ENCODE measurements around the gene TREM1. TPM values are rescaled to one million over a fixed set of nuclear protein-coding genes. Genes with fewer than 3 reads are reported as not detected.

TREM1 gene
- polyA plus RNA-seq, 1 experiment = not detected

DNA sequence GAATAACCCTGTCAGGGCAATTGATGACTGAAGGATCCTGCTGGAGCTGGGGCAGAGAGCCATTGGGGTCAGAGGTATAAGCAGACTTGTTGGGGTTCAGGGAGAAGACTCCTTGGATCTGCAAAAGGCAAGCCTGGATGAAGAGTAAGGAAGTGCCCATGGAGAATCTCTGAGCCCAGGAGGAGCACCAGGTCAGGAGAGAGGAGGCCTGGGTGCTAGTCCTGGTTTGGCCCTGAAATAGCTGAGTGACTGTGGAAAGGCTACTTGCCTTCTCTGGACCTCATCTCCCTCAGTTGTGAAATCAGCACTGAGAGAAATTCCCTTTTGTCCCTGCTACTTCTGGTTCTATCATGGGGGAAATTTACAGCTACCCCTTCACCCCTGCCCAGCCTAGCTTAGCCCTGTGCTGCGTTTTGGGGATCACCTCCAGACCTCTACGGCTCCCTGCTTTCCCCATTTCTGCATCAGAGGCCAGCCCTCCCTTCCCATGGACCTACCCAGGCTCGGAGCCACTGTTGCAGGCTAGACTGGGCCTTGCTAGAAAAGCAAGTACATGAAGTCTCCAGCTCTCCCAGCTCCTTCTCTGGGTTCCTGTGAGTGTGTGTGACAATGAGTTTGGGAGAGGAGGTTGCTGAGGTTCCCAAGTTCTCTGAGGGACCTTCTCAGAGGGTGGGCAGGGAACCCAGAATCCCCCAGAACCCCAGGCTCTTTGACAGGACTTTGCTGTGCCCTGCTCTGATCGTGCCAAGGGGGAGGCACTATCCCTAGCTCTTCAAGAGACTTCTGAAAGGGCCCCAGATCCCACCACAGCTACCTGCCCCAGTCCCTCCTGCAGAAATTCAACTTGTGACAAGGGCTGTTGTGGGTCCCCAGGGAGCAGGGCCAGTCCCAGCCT, 46.6 kb upstream of the TREM1 start:
- Histone ChIP-seq H3K27ac (ENCODE audit: low read depth, low read length) (no peak overlapping the region), H3K4me3 (ENCODE audit: low read depth, low read length) (no peak overlapping the region), H3K27me3 (ENCODE audit: control insufficient read depth, insufficient read depth, low read length) (peaks cover 60% of the 10 kb centered on the region), H3K9me3 (ENCODE audit: control insufficient read depth, insufficient read depth, low read length) (no peaks in the 10 kb centered on the region)
- TF ChIP-seq, protein P1, sequence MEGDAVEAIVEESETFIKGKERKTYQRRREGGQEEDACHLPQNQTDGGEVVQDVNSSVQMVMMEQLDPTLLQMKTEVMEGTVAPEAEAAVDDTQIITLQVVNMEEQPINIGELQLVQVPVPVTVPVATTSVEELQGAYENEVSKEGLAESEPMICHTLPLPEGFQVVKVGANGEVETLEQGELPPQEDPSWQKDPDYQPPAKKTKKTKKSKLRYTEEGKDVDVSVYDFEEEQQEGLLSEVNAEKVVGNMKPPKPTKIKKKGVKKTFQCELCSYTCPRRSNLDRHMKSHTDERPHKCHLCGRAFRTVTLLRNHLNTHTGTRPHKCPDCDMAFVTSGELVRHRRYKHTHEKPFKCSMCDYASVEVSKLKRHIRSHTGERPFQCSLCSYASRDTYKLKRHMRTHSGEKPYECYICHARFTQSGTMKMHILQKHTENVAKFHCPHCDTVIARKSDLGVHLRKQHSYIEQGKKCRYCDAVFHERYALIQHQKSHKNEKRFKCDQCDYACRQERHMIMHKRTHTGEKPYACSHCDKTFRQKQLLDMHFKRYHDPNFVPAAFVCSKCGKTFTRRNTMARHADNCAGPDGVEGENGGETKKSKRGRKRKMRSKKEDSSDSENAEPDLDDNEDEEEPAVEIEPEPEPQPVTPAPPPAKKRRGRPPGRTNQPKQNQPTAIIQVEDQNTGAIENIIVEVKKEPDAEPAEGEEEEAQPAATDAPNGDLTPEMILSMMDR (IDR thresholded peaks at IDR 0.05; ENCODE audit: low read depth, low read length) = no peak
- ChIA-PET CTCF (interaction anchor here (0.7 to 2.7 kb wide), 3 partner anchors 12 to 41 kb away, joined by 3 to 14 read pairs (median 8); no protein-coding TSS in a partner anchor), POLR2A (interaction anchor here (0.5 kb wide), 1 partner anchor 412 kb away, joined by 4 read pairs; no protein-coding TSS in a partner anchor)
- DNase-seq (ENCODE audit: low read depth, low spot score) = no peak

DNA sequence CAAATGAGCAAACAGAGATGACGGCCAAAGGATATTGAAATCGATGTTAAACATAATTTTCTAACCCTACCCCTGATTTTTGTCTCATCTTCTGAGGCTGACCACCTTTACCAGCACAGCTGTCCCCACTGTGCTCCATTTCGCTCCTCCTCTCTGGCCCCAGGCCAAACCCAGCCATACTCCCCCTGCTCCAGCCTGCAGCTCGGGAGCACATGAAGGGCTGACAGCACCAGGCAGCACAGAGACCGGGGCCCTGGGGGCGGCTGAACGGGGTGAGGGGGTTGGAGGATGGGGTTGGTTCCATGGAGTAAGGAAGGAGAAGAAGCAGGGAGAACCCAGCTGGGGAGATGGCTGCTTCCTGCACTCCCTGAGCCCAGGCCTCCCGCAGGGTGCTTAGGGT, 45.8 kb upstream of the TREM1 start:
- TF ChIP-seq, protein P1 (IDR thresholded peaks at IDR 0.05; ENCODE audit: low read depth, low read length) = no peak
- ChIA-PET CTCF (interaction anchor here (1.1 to 2.6 kb wide), 2 partner anchors 12 to 14 kb away, joined by 3 to 13 read pairs; no protein-coding TSS in a partner anchor), POLR2A (no interaction called here)
- no peak overlapping the region for H3K27ac ChIP-seq (ENCODE audit: low read depth, low read length)
- H3K4me3 ChIP-seq (ENCODE audit: low read depth, low read length) = no peak overlapping the region
- H3K27me3 ChIP-seq (ENCODE audit: control insufficient read depth, insufficient read depth, low read length) = peaks cover 64% of the 10 kb centered on the region
- H3K9me3 ChIP-seq (ENCODE audit: control insufficient read depth, insufficient read depth, low read length) = no peaks in the 10 kb centered on the region
- no peak for DNase-seq (ENCODE audit: low read depth, low spot score)

DNA sequence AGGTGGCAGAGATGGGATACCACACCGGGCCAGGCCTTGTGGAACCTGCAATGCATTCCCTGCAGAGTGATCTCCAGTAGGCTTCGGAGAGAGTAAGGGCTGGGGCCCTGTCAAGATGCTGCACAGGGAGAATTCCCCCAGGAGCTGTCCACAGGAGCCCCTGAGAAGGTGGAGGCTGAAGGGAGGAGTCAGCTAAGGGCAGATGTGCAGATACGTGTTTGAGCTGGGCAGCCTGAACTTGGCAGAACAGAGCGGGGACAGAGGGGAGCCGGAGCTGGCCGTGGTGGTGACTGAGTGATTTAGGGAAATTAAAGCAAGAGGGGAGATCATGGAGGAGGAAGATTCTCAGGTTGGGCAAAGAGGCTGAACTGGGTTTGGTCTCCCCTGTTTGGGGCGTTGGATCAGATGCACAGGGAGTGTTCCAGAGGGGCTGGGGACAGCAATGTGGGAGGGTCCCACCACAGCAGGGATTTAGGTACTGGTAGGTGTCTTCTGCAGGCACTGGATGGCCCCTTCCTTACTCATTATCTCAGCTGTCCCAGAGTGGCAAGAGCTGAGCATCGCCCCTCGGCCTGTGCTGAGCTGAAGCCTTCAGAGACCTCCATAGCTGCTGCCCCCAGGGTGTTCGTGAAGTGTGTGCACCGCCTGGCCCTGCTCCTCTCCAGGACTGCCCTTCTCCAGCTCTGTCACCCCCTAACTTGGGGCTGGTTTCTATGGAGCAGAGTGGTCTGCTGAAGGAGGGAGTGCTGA, 45.1 kb upstream of the TREM1 start:
- Histone ChIP-seq H3K9me3 (ENCODE audit: control insufficient read depth, insufficient read depth, low read length) (no peaks in the 10 kb centered on the region), H3K27ac (ENCODE audit: low read depth, low read length) (no peak overlapping the region), H3K4me3 (ENCODE audit: low read depth, low read length) (no peak overlapping the region), H3K27me3 (ENCODE audit: control insufficient read depth, insufficient read depth, low read length) (peaks cover 64% of the 10 kb centered on the region)
- no peak for DNase-seq (ENCODE audit: low read depth, low spot score)
- POLR2A ChIA-PET = no interaction called here
- CTCF ChIA-PET = interaction anchor here (2.6 kb wide), 1 partner anchor 12 kb away, joined by 13 read pairs; no protein-coding TSS in a partner anchor
- TF ChIP-seq, protein P1 (IDR thresholded peaks at IDR 0.05; ENCODE audit: low read depth, low read length) = no peak

DNA sequence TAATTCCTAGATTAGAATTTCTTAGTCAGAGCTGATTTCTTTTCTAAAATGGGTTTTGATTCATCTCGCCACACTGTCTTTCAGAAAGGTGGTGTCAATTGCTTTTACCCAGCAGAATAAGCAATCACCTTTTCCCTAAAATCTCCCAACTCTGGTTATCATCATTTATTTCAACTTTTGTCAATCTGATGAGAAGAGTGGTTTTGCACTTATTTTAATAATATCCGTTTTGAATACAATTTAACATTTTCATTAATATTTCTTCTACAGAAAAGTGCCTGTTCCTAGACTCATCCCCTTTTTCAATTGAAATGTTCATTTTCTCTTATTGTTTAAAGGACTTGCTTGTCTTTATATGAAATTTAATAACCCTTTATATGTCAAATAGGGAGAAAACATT, 40.7 kb upstream of the TREM1 start:
- TF ChIP-seq, protein P1 (IDR thresholded peaks at IDR 0.05; ENCODE audit: low read depth, low read length) = no peak
- H3K4me3 ChIP-seq (ENCODE audit: low read depth, low read length) = no peak overlapping the region
- CTCF ChIA-PET = interaction anchor here (1.4 kb wide), 1 partner anchor 41 kb away, joined by 3 read pairs; no protein-coding TSS in a partner anchor
- POLR2A ChIA-PET = no interaction called here
- no peak overlapping the region for H3K27ac ChIP-seq (ENCODE audit: low read depth, low read length)
- H3K9me3 ChIP-seq (ENCODE audit: control insufficient read depth, insufficient read depth, low read length) = no peaks in the 10 kb centered on the region
- DNase-seq (ENCODE audit: low read depth, low spot score) = no peak
- peaks cover 56% of the 10 kb centered on the region for H3K27me3 ChIP-seq (ENCODE audit: control insufficient read depth, insufficient read depth, low read length)

Measured in AG04450 (cell line).